Uterus (tissue), 2 donors: ENCODE data around the gene CYBC1.

ENCODE experiments used
- CTCF ChIP-seq, 4 experiments: fragments of 200-600 bp in 2 of 4; fragments of 450-650 bp in 2 of 4; sonication (generic) in 2 of 4; IDR thresholded peaks; one replicate each; pipeline ENCODE4 v1.5.1; 2016 to 2019; ENCODE audit warnings: antibody characterized with exemption in 4 of 4, mild to moderate bottlenecking in 2 of 4, moderate library complexity in 1 of 4
- POLR2A ChIP-seq, 2 donors: fragments of 450-650 bp; IDR thresholded peaks; one replicate each; pipeline ENCODE4 v1.6.1; 2016; ENCODE audit warnings: antibody characterized with exemption in 2 of 2, mild to moderate bottlenecking in 1 of 2, moderate library complexity in 1 of 2

- TF ChIP-seq CTCF (IDR thresholded peaks at IDR 0.05) (no peak), POLR2A (IDR thresholded peaks at IDR 0.05) (no peak)
Measured at GRCh38 chr17:82493226-82493781, 42.8 kb upstream of the CYBC1 start.
